T-cell (primary cell): ENCODE data around the gene MAPRE2. TPM values are rescaled to one million over a fixed set of nuclear protein-coding genes. Genes with fewer than 3 reads are reported as not detected.
"Not testable (repeated sequence)": the region's sequence is repeated elsewhere in the genome, so short reads cannot be mapped to it uniquely, and the experiment has no call there.

Experiments
- ATAC-seq, 4 experiments: fragments of 200-7000 bp in 3 of 4; fragments of 150-1000 bp in 1 of 4; cut with Tn5 transposase; replicated peaks in 1 of 4; 1 replicate in 3 of 4; 2 replicates in 1 of 4; pipeline ENCODE4 v1.10.0; 2021; ENCODE audit warnings: moderate library complexity in 3 of 4, mild to moderate bottlenecking in 2 of 4, moderate number of reproducible peaks in 1 of 4
- CTCF ChIA-PET, 2 donors: fragments of 300-600 bp; sonication (Branson Sonifier 250); formaldehyde crosslinking; loops; one replicate each; lab custom pipeline; 2022; ENCODE audit warnings: antibody characterized with exemption in 2 of 2; lab: Charles Lee
- POLR2A ChIA-PET, 2 donors: fragments of 300-600 bp; sonication (Branson Sonifier 250); formaldehyde crosslinking; loops; one replicate each; lab custom pipeline; 2022; ENCODE audit warnings: antibody characterized with exemption in 2 of 2; lab: Charles Lee
- DNase-seq, 35 experiments: peaks; one replicate each; pipeline versions ENCODE4 v3.0.0 to v3.0.0-alpha.2; 2013 to 2023
- H3K27ac ChIP-seq: one replicate; pipeline ENCODE4 v1.5.1; 2013; ENCODE audit warnings: low read length
- H3K27me3 ChIP-seq, 2 experiments: replicated peaks in 1 of 2; 1 replicate in 1 of 2; 2 replicates in 1 of 2; pipeline versions ENCODE4 v1.6.1 to v1.7.0; 2013; ENCODE audit warnings: low read length in 1 of 2, mixed read lengths in 1 of 2; ENCODE audit not compliant: control insufficient read depth in 2 of 2, insufficient read depth in 2 of 2; ENCODE audit errors: extremely low read depth in 1 of 2
- H3K36me3 ChIP-seq, 2 donors: 1 replicate in 1 of 2; 2 replicates in 1 of 2; pipeline versions ENCODE4 v1.6.1 to v1.7.0; 2013; ENCODE audit warnings: low read length in 1 of 2; ENCODE audit not compliant: control insufficient read depth in 2 of 2, insufficient read depth in 1 of 2; ENCODE audit errors: extremely low read depth in 1 of 2
- H3K4me1 ChIP-seq, 2 experiments: 1 replicate in 1 of 2; 2 replicates in 1 of 2; pipeline versions ENCODE4 v1.6.1 to v1.7.0; 2013; ENCODE audit warnings: low read length in 2 of 2, mixed read lengths in 1 of 2; ENCODE audit not compliant: insufficient read depth in 2 of 2, control insufficient read depth in 1 of 2; ENCODE audit errors: extremely low read depth in 1 of 2
- H3K4me3 ChIP-seq, 2 donors: 1 replicate in 1 of 2; 2 replicates in 1 of 2; pipeline versions ENCODE4 v1.5.1 to v1.7.0; 2013; ENCODE audit warnings: mild to moderate bottlenecking in 2 of 2, low read length in 1 of 2, moderate library complexity in 1 of 2; ENCODE audit not compliant: control insufficient read depth in 1 of 2; ENCODE audit errors: extremely low read depth in 1 of 2
- H3K9me3 ChIP-seq: 2 replicates; pipeline ENCODE4 v1.7.0; 2013
- H3K27ac Mint-ChIP-seq, 2 donors: one replicate each; pipeline ENCODE4 v1.8.0; 2020 to 2021; ENCODE audit warnings: mild to moderate bottlenecking in 2 of 2, mixed read lengths in 2 of 2
- H3K27me3 Mint-ChIP-seq, 2 donors: one replicate each; pipeline ENCODE4 v1.8.0; 2021 to 2022; ENCODE audit warnings: mixed read lengths in 2 of 2
- H3K36me3 Mint-ChIP-seq: one replicate; pipeline ENCODE4 v1.8.0; 2021; ENCODE audit warnings: mixed read lengths
- H3K4me1 Mint-ChIP-seq, 3 donors: one replicate each; pipeline ENCODE4 v1.8.0; 2020 to 2022; ENCODE audit warnings: mixed read lengths in 3 of 3, mild to moderate bottlenecking in 1 of 3
- H3K4me3 Mint-ChIP-seq, 3 donors: one replicate each; pipeline ENCODE4 v1.8.0; 2020 to 2022; ENCODE audit warnings: mild to moderate bottlenecking in 3 of 3, mixed read lengths in 3 of 3, moderate library complexity in 3 of 3
- H3K9me3 Mint-ChIP-seq, 3 donors: one replicate each; pipeline ENCODE4 v1.8.0; 2020 to 2022; ENCODE audit warnings: mixed read lengths in 3 of 3
- WGBS: methylation state at CpG from one replicate; pipeline ENCODE4 v1.1.5; 2013; ENCODE audit warnings: missing lambda C conversion rate; ENCODE audit not compliant: insufficient coverage; 5-methylcytosine and 5-hydroxymethylcytosine counted together
- total RNA-seq, 35 experiments: library from RNA in 6 of 35; stranded (reverse) in 6 of 35; fragments of 120-200 nt in 1 of 35; gene quantifications; one replicate each; pipeline versions ENCODE4 v1.2.1 to v1.2.4 and lab custom pipeline; 2013 to 2026

MAPRE2 gene
- total RNA-seq, 5 donors from 2014 or later (not counting 1 experiment from before 2014, with no cell fraction given) = 45.6 to 96.7 (median 53.9) TPM

DNA sequence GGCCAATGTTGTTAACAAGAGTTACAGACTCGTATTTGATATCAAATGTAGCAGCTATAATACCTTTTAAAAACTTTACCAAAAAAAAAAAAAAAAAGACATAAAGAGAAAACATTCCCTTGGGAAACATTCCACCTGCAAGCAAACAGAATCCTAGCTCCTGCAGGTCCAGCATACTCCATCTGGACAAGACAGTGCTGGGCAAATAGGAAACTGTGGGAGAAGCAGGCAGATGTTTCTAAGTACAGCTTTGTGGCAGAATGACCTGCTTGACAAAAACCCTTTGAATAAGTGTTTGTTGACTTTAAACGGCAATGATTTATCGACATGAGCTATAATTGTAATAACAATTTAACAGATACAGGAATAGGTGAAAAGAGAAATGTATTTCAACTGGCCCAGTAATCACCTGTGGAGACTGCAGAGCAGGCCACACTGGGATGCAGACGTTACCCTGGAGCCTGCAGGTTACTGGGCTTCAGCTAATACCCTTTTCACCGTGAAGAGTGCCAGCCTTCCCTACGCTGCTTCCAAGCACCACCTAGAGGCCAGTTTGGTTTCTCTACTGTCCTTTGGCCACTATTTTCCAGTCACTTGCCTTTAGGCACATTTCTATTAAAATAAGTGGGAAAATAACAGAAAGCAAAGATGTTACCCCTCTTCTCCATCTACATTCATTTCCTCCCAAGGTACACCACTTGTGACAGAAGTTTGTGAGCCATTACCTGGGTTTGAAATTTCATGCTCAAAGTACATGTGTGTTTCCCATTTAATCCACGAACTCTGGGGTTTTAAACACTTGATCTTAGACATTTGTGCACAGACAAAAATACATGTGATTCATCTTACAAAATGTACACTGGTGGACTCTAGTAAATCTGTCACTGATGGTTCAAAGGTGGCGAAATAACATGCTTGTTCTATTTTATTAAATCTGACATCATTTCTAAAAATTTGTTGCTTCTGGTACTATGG is 102.7 kb downstream of the MAPRE2 start:
- Mint-ChIP-seq H3K4me1 (peaks cover 0 to 10% (median 3%) of the 10 kb centered on the region in 3 donors), H3K4me3 (no peak overlapping the region), H3K27ac (peak overlapping the region in 1 of 2 donors; percentile 40), H3K9me3 (peaks cover 0 to 4% (median 4%) of the 10 kb centered on the region in 3 donors), H3K36me3 (peaks cover 49% of the 10 kb centered on the region), H3K27me3 (no peaks in the 10 kb centered on the region)
- peaks cover 0 to 36% of the 10 kb centered on the region in 2 donors for H3K36me3 ChIP-seq
- DNase-seq = peak in 25 of 35 experiments; percentile 6 to 61 (median 28)
- no peaks in the 10 kb centered on the region for H3K9me3 ChIP-seq
- POLR2A ChIA-PET = interaction anchor here (0.6 to 0.7 kb wide), 6 partner anchors 13 to 155 kb away, joined by 3 to 17 read pairs (median 4); no protein-coding TSS in a partner anchor
- H3K4me1 ChIP-seq = no peaks in the 10 kb centered on the region
- ATAC-seq = peak in 3 of 4 experiments; percentile 61 to 81 (median 78)
- 63% methylated on average over 3 of the region's 8 CpGs for WGBS
- no peak overlapping the region for H3K4me3 ChIP-seq
- no peaks in the 10 kb centered on the region for H3K27me3 ChIP-seq
- CTCF ChIA-PET = interaction anchor here (0.5 to 4.0 kb wide), 26 partner anchors 9 to 201 kb away, joined by 3 to 71 read pairs (median 4); partner anchors contain the start of gene ZNF24 (in 1 of the 2)
- H3K27ac ChIP-seq = no peak overlapping the region

DNA sequence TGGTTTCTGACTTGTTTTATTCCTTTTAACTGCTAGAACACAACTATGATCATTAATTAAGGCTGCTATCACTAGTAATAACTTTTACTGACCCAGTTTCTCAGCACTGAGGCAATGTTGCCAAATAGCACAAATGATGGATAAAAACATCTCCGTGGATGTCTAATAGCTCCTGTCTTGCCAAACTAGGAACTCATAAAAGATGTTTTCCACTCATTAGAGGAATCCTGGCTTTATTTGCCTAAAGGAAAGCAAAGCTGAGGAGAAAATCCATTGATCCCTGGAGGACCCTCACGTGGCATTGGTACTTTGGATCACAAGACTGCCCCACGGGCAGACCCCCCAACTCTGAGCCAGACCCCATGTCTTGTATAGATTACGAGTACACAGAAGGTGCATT is 103.5 kb downstream of the MAPRE2 start:
- no peak for ATAC-seq
- Mint-ChIP-seq H3K27ac (no peak overlapping the region), H3K4me3 (no peak overlapping the region), H3K9me3 (peaks cover 4 to 9% (median 8%) of the 10 kb centered on the region in 3 donors), H3K36me3 (peaks cover 54% of the 10 kb centered on the region), H3K27me3 (no peaks in the 10 kb centered on the region), H3K4me1 (peaks cover 0 to 10% (median 3%) of the 10 kb centered on the region in 3 donors)
- no peak for DNase-seq
- Histone ChIP-seq H3K27me3 (no peaks in the 10 kb centered on the region), H3K9me3 (no peaks in the 10 kb centered on the region), H3K27ac (no peak overlapping the region), H3K4me3 (no peak overlapping the region), H3K36me3 (peaks cover 0 to 29% of the 10 kb centered on the region in 2 donors), H3K4me1 (no peaks in the 10 kb centered on the region)
- WGBS = 100% methylated on average over 1 of the region's 4 CpGs
- CTCF ChIA-PET = interaction anchor here (1.0 to 4.0 kb wide), 5 partner anchors 35 to 138 kb away, joined by 5 to 71 read pairs (median 7); no protein-coding TSS in a partner anchor
- POLR2A ChIA-PET = no interaction called here

DNA sequence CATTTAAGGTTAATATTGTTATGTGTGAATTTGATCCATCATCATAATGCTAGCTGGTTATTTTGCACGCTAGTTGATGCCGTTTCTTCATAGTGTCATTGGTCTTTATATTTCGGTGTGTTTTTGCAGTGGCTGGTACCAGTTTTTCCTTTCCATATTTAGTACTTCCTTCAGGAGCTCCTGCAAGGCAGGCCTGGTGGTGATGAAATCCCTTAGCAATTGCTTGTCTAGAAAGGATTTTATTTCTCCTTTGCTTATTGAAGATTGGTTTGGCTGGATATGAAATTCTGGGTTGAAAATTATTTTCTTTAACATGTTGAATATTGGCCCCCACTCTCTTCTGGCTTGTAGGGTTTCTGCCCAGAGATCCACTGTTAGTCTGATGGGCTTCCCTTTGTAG is 109.0 kb downstream of the MAPRE2 start:
- Mint-ChIP-seq H3K4me1 (peaks cover 11 to 23% (median 14%) of the 10 kb centered on the region in 3 donors), H3K36me3 (peaks cover 29% of the 10 kb centered on the region)
- ATAC-seq, H3K36me3 ChIP-seq, CTCF ChIA-PET, H3K4me3 Mint-ChIP-seq, POLR2A ChIA-PET, H3K27me3 ChIP-seq, H3K27ac ChIP-seq, H3K9me3 ChIP-seq, H3K4me3 ChIP-seq, DNase-seq, H3K27ac Mint-ChIP-seq, H3K9me3 Mint-ChIP-seq, H3K27me3 Mint-ChIP-seq, H3K4me1 ChIP-seq: not testable (repeated sequence)
- no CpG with 5 or more reads among the region's 3 CpGs for WGBS

DNA sequence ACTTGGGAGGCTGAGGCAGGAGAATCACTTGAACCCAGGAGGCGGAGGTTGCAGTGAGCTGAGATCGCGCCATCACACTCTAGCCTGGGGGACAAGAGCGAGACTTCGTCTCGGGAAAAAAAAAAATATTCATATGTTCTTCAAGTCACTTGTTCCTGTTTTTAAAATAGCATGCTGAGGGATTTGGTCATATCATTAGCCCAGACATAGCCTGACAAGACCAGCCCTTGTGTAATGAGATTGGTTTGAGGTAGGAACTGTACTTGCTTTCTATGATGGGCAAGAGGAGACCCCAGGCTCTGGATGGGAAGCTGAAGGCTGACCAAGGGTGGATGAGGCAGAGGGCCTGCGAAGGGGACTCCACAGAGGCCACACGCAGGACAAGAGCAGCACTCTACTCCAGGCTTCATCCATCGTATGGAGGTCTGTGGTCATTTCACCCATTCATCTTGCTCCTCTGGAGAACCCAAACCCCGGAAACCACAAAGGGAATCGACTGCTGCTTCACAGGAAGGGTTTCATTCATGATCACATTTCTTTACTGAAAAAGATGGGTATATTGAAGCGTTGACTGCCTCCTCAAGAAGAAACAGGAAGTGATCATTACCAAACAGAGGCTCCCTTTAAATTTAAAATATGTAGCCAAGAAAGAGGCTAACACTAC is 112.5 kb downstream of the MAPRE2 start:
- H3K36me3 ChIP-seq = no peaks in the 10 kb centered on the region
- Mint-ChIP-seq H3K9me3 (peaks cover 4 to 7% (median 6%) of the 10 kb centered on the region in 3 donors), H3K4me3 (no peak overlapping the region), H3K36me3 (peaks cover 9% of the 10 kb centered on the region), H3K27me3 (peaks cover 0 to 3% of the 10 kb centered on the region in 2 donors), H3K27ac (no peak overlapping the region), H3K4me1 (peaks cover 14 to 28% (median 27%) of the 10 kb centered on the region in 3 donors)
- H3K4me1 ChIP-seq = peaks cover 8 to 14% of the 10 kb centered on the region in 2 experiments
- no peak overlapping the region for H3K4me3 ChIP-seq
- ATAC-seq (peak in 1 of 4 experiments; percentile 16), DNase-seq (no peak)
- no peak overlapping the region for H3K27ac ChIP-seq
- no peaks in the 10 kb centered on the region for H3K27me3 ChIP-seq
- POLR2A ChIA-PET = interaction anchor here in 1 of 2 donors (0.6 kb wide), 1 partner anchor 8 kb away, joined by 3 read pairs; no protein-coding TSS in a partner anchor
- CTCF ChIA-PET = interaction anchor here in 1 of 2 donors (0.6 kb wide), 1 partner anchor 10 kb away, joined by 3 read pairs; no protein-coding TSS in a partner anchor
- WGBS = 100% methylated on average over 3 of the region's 12 CpGs
- H3K9me3 ChIP-seq = no peaks in the 10 kb centered on the region

DNA sequence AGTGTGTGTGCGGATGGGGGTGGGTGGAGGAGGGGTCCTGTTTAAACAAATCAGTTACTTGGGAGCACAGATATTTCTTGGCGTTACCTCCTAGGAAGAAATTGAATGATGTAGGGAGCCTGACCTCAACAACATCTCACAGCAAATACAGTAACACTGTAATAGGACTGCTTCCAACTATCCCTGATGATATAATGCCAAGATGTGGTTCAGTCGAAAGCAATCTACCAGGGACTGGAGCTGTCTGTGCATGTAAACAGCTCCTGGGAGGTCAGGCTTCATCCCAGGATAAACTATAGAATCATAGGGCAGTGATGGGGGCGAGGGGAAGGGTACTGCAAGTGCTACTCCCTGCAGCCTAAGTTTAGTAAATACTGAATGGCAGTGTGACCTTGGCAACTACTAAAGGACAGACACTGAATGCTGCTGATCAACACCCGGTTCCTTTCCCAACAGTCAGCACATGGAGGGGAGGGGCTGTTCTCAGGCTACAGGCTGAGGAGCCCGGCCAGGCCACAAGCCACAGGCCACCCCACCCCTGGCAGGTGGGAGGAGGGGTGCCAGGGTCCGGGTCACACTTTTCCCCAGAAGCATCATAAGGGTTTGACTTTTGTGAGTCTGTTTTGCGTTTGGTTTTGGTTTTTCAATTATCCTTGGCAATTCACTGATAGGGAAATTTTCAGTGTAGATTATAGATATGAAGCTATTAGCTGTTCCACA is 114.3 kb downstream of the MAPRE2 start:
- DNase-seq (peak in 1 of 35 experiments; percentile 19), ATAC-seq (peak in 1 of 4 experiments; percentile 25)
- Mint-ChIP-seq H3K27me3 (peaks cover 0 to 3% of the 10 kb centered on the region in 2 donors), H3K4me3 (no peak overlapping the region), H3K4me1 (peaks cover 21 to 38% (median 36%) of the 10 kb centered on the region in 3 donors), H3K36me3 (no peaks in the 10 kb centered on the region), H3K9me3 (no peaks in the 10 kb centered on the region), H3K27ac (no peak overlapping the region)
- Histone ChIP-seq H3K4me1 (peaks cover 14 to 20% of the 10 kb centered on the region in 2 experiments), H3K36me3 (no peaks in the 10 kb centered on the region), H3K27ac (no peak overlapping the region), H3K4me3 (no peak overlapping the region), H3K9me3 (no peaks in the 10 kb centered on the region), H3K27me3 (no peaks in the 10 kb centered on the region)
- ChIA-PET POLR2A (no interaction called here), CTCF (interaction anchor here (0.6 to 1.2 kb wide), 2 partner anchors 12 to 138 kb away, joined by 3 to 5 read pairs; no protein-coding TSS in a partner anchor)
- WGBS = 100% methylated on average over 3 of the region's 8 CpGs
